Muscle layer of duodenum (tissue), 2 donors: ENCODE measurements around the gene FUNDC2.

Experiments
- H3K27ac ChIP-seq: one replicate; pipeline ENCODE4 v1.7.0; 2013; ENCODE audit warnings: mild to moderate bottlenecking, low read length
- H3K27me3 ChIP-seq: one replicate; pipeline ENCODE4 v1.7.0; 2013; ENCODE audit warnings: low read depth, mild to moderate bottlenecking, control low read depth, low read length
- H3K36me3 ChIP-seq, 2 donors: one replicate each; pipeline ENCODE4 v1.7.0; 2013; ENCODE audit warnings: low read length in 2 of 2, control low read depth in 1 of 2, mild to moderate bottlenecking in 1 of 2; ENCODE audit not compliant: insufficient read depth in 2 of 2, control insufficient read depth in 1 of 2
- H3K4me1 ChIP-seq, 2 donors: one replicate each; pipeline ENCODE4 v1.7.0; 2013; ENCODE audit warnings: low read length in 2 of 2, mild to moderate bottlenecking in 2 of 2, control low read depth in 1 of 2, moderate library complexity in 1 of 2; ENCODE audit not compliant: insufficient read depth in 2 of 2, control insufficient read depth in 1 of 2
- H3K4me3 ChIP-seq, 2 donors: one replicate each; pipeline ENCODE4 v1.7.0; 2013; ENCODE audit warnings: low read length in 2 of 2, low read depth in 1 of 2, mild to moderate bottlenecking in 1 of 2
- H3K9me3 ChIP-seq, 2 donors: one replicate each; pipeline ENCODE4 v1.7.0; 2013; ENCODE audit warnings: low read length in 2 of 2, control low read depth in 1 of 2, mild to moderate bottlenecking in 1 of 2; ENCODE audit not compliant: control insufficient read depth in 1 of 2
- donor health status: healthy.

The FUNDC2 gene

GRCh38 chrX:155026420-155026726 lies 271 bp upstream of the FUNDC2 start:
- Histone ChIP-seq H3K4me3 (peak overlapping the region; percentile 48 to 69), H3K4me1 (no peaks in the 10 kb centered on the region), H3K9me3 (no peaks in the 10 kb centered on the region), H3K36me3 (peaks cover 0 to 5% of the 10 kb centered on the region in 2 donors), H3K27me3 (no peaks in the 10 kb centered on the region), H3K27ac (peak overlapping the region; percentile 84)

DNA sequence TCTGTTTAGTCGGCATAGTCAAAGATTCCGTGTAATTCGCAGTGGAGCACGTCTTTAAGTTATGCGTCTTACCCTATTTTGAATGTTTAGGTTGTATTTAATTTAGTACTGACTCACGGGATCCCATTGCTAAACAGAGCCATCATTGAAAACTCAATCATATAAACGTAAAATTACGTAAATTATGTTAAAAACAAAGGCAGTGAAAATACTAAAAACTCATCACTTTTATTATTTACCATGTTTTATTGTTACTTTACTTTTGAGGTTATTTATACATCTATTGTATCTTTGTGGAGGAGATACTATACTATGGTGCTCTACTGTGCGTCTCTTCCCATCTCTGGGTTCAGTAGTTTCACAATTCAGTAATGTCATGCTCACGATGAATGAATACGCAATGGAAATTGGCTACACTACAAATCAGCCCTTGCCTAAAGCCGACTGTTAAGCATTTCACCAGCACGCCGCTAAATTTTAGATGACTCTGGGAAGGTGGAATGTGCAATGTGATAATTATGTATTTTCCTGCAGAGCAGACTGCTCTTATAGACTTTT lies 944 bp downstream of the FUNDC2 start:
- H3K27ac ChIP-seq = peak overlapping the region; percentile 99
- peaks cover 0 to 5% of the 10 kb centered on the region in 2 donors for H3K36me3 ChIP-seq
- H3K27me3 ChIP-seq = no peaks in the 10 kb centered on the region
- no peaks in the 10 kb centered on the region for H3K4me1 ChIP-seq
- no peaks in the 10 kb centered on the region for H3K9me3 ChIP-seq
- peak overlapping the region; percentile 69 to 91 for H3K4me3 ChIP-seq

DNA sequence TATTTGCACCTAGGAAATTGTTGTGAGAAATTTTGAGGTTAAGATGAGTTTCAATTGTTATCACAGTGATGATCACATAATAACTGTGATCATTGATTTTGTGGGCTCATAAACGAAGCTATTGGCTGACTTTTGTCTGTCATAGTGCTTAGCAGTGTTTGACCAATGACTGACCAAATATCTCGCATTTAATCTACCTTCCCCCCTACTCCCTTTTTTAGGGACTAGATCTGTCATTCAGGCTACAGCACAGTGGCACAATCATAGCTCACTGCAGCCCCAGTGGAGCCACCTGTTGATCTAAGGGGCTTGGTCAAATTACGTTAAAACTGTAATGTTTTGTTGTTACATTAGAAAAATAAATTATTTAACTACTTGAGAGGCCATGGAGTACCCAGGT lies 1.5 kb downstream of the FUNDC2 start:
- no peaks in the 10 kb centered on the region for H3K9me3 ChIP-seq
- H3K4me3 ChIP-seq = peak overlapping the region; percentile 69 to 91
- no peaks in the 10 kb centered on the region for H3K27me3 ChIP-seq
- peaks cover 0 to 5% of the 10 kb centered on the region in 2 donors for H3K36me3 ChIP-seq
- H3K4me1 ChIP-seq = no peaks in the 10 kb centered on the region
- peak overlapping the region; percentile 99 for H3K27ac ChIP-seq

- H3K4me3 ChIP-seq = no peak overlapping the region
- peak overlapping the region; percentile 99 for H3K27ac ChIP-seq
- no peaks in the 10 kb centered on the region for H3K27me3 ChIP-seq
- H3K36me3 ChIP-seq = peaks cover 0 to 5% of the 10 kb centered on the region in 2 donors
- no peaks in the 10 kb centered on the region for H3K9me3 ChIP-seq
- H3K4me1 ChIP-seq = no peaks in the 10 kb centered on the region
Measured at GRCh38 chrX:155028877-155029291, 2.2 kb downstream of the FUNDC2 start.

DNA sequence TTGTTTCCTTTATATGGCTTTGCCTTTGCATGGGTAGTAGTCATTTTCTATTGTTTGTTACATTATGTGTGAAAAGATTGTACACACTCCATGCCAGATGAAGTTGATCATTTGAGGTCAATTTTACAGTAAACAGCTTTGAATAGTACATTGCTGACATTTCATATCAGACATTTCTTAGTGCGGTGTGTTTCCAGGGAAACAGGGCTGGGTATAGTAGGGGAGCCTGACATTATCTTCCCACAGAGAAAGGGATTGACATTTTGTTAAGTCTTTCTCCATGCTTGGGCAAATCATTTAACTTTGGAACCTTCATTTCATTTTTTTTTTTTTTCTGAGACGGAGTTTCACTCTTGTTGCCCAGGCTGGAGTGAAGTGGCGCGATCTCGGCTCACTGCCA lies 5.0 kb downstream of the FUNDC2 start:
- Histone ChIP-seq H3K9me3 (peaks cover 0 to 2% of the 10 kb centered on the region in 2 donors), H3K27ac (no peak overlapping the region), H3K4me3 (no peak overlapping the region), H3K4me1 (no peaks in the 10 kb centered on the region), H3K36me3 (peaks cover 9 to 10% of the 10 kb centered on the region in 2 donors), H3K27me3 (no peaks in the 10 kb centered on the region)

GRCh38 chrX:155035688-155036087 lies 9.0 kb downstream of the FUNDC2 start:
- no peaks in the 10 kb centered on the region for H3K4me1 ChIP-seq
- no peak overlapping the region for H3K4me3 ChIP-seq
- no peak overlapping the region for H3K27ac ChIP-seq
- H3K9me3 ChIP-seq = peaks cover 0 to 2% of the 10 kb centered on the region in 2 donors
- no peaks in the 10 kb centered on the region for H3K27me3 ChIP-seq
- peaks cover 5 to 12% of the 10 kb centered on the region in 2 donors for H3K36me3 ChIP-seq

- peaks cover 0 to 4% of the 10 kb centered on the region in 2 donors for H3K4me1 ChIP-seq
- no peak overlapping the region for H3K27ac ChIP-seq
- H3K9me3 ChIP-seq = no peaks in the 10 kb centered on the region
- H3K4me3 ChIP-seq = no peak overlapping the region
- H3K36me3 ChIP-seq = peaks cover 6% of the 10 kb centered on the region in 2 donors
- H3K27me3 ChIP-seq = no peaks in the 10 kb centered on the region
Measured at GRCh38 chrX:155046129-155046810, 19.6 kb downstream of the FUNDC2 start.

DNA sequence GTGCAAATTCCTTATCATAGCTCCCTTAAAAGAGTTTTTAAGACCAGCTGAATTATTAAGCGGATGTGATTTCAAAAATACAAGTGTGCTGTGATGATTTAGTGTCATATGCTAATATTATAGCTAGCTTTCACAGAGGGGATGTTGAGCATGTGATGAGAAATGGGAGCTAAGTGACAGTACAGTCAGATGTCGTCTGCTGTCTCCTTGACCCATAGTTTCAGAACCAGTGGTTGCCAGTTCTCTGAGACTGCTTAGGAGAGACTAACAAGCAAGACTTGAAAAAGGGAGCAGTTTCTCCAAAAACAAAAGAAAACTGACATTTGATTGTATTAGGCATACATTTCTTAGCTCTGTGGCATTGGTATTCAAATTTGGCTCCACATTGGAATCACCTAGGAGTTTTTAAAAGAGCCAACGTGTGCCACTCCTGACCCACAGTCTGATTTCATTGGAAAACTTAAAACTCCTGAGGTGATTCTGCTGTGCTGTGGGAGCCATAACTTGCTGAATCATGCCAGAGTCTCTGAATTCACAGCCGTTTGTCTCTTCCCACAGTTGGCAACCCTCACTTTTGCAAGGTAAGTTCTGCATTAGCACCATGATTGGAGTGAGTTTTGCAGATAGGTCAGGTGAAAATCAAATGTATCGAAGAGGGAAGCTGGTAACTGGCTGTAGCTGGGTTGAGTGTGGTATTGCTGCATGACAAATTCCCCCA lies 20.3 kb downstream of the FUNDC2 start:
- Histone ChIP-seq H3K4me3 (no peak overlapping the region), H3K27me3 (no peaks in the 10 kb centered on the region), H3K4me1 (peaks cover 0 to 4% of the 10 kb centered on the region in 2 donors), H3K9me3 (no peaks in the 10 kb centered on the region), H3K36me3 (peaks cover 6% of the 10 kb centered on the region in 2 donors), H3K27ac (no peak overlapping the region)

- no peaks in the 10 kb centered on the region for H3K9me3 ChIP-seq
- H3K36me3 ChIP-seq = peaks cover 6% of the 10 kb centered on the region in 2 donors
- no peak overlapping the region for H3K27ac ChIP-seq
- no peaks in the 10 kb centered on the region for H3K27me3 ChIP-seq
- H3K4me1 ChIP-seq = peaks cover 0 to 4% of the 10 kb centered on the region in 2 donors
- H3K4me3 ChIP-seq = no peak overlapping the region
Measured at GRCh38 chrX:155048977-155049619, 22.5 kb downstream of the FUNDC2 start.

DNA sequence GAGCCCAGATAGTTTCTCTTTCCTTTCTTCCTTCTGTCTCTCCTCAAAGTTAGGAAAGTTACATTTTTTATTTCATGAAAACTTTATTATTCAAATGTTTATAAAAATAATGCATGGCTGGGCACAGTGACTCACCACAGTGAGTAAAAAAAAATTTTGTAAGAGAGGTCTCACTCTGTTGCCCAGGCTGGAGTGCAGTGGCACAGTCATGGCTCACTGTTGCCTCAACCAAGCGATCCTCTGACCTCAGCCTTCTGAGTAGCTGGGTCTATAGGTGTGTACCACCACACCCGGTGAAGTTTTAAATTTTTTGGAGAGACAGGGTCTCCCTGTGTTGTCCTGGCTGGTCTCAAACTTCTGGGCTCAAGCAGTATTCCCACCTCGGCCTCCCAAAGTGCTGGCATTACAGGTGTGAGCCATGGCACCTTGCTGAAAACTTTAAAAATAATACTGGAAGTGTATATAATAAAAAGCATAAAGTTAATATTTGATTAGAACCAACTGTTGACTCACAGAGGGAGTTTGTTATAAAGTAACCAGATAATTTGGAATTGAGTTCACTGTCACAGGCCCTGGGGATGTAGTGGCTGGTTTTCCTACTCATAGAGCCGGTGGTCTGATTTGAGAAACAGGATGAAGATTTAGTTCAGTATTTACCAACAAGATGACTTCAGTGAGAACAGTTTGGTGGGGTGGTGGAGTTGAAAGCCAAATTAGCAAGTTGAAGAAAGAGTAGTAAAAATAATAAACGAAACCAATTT lies 26.3 kb downstream of the FUNDC2 start:
- no peaks in the 10 kb centered on the region for H3K27me3 ChIP-seq
- no peaks in the 10 kb centered on the region for H3K9me3 ChIP-seq
- H3K36me3 ChIP-seq = peaks cover 1 to 6% of the 10 kb centered on the region in 2 donors
- no peak overlapping the region for H3K27ac ChIP-seq
- peaks cover 0 to 9% of the 10 kb centered on the region in 2 donors for H3K4me1 ChIP-seq
- H3K4me3 ChIP-seq = no peak overlapping the region

- H3K9me3 ChIP-seq = no peaks in the 10 kb centered on the region
- H3K4me1 ChIP-seq = peaks cover 0 to 9% of the 10 kb centered on the region in 2 donors
- no peak overlapping the region for H3K4me3 ChIP-seq
- H3K36me3 ChIP-seq = peaks cover 0 to 6% of the 10 kb centered on the region in 2 donors
- H3K27me3 ChIP-seq = no peaks in the 10 kb centered on the region
- H3K27ac ChIP-seq = no peak overlapping the region
Measured at GRCh38 chrX:155053656-155054055, 27.0 kb downstream of the FUNDC2 start.
